Esophagus muscularis mucosa (tissue), 3 donors: Measurements from ENCODE around the gene PFKL.

Experiments
- POLR2A ChIP-seq: fragments of 450-650 bp; IDR thresholded peaks from one replicate; pipeline ENCODE4 v1.6.1; 2017; ENCODE audit warnings: antibody characterized with exemption, moderate library complexity, mild to moderate bottlenecking, low read depth
- TF ChIP-seq, protein P1 (sequence below), 3 experiments: fragments of 200-600 bp in 2 of 3; fragments of 450-650 bp in 1 of 3; sonication (generic) in 2 of 3; IDR thresholded peaks; one replicate each; pipeline ENCODE4 v1.5.1; 2017 to 2019; ENCODE audit warnings: antibody characterized with exemption in 3 of 3, mild to moderate bottlenecking in 2 of 3, moderate library complexity in 1 of 3

DNA sequence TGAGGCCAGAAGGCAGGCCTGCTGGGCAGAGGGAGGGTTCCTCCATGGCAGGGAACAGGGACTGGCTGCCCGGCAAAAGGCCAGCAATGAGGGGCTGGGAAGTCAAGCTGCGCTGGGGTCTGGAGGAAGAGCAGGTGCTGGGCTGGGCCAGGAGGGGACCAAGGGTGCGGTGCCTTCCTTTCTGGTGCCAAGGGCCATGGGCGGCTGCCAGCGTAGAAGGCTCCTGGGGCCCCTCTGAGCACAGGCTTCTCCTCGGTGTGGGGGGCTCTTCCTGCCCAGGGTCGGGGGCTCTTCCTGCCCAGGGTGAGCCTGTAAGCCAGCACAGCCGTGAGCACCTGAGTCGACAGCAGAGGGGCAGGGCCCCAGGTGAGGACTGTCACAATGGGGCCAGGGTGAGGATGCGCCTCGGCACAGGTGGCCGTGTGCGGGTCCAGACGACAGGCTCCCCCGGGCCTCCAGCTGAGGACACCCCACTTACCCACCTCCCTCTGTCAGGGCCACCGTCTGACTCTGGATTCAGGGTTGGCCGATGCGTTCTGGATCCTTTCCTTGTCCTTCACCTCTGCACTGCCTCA is 27.5 kb upstream of the PFKL start:
- TF ChIP-seq, protein P1, sequence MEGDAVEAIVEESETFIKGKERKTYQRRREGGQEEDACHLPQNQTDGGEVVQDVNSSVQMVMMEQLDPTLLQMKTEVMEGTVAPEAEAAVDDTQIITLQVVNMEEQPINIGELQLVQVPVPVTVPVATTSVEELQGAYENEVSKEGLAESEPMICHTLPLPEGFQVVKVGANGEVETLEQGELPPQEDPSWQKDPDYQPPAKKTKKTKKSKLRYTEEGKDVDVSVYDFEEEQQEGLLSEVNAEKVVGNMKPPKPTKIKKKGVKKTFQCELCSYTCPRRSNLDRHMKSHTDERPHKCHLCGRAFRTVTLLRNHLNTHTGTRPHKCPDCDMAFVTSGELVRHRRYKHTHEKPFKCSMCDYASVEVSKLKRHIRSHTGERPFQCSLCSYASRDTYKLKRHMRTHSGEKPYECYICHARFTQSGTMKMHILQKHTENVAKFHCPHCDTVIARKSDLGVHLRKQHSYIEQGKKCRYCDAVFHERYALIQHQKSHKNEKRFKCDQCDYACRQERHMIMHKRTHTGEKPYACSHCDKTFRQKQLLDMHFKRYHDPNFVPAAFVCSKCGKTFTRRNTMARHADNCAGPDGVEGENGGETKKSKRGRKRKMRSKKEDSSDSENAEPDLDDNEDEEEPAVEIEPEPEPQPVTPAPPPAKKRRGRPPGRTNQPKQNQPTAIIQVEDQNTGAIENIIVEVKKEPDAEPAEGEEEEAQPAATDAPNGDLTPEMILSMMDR (IDR thresholded peaks at IDR 0.05) = no peak
- TF ChIP-seq POLR2A = no peak
